ENCODE data around the gene SLC6A18. TPM values are rescaled to one million over a fixed set of nuclear protein-coding genes. Genes with fewer than 3 reads are reported as not detected.
A peak's percentile ranks its signal among the peaks of the same experiment; 100 is the strongest.

Gene SLC6A18
- total and polyA plus RNA-seq, 2 of the 13 experiments (the other 11 are each of a cell fraction or from before 2014, with no cell fraction given): not detected

GRCh38 chr5:1251678-1252580, 26.7 kb downstream of the SLC6A18 start:
- Histone ChIP-seq H4K20me1 (ENCODE audit: insufficient read depth, low read length) (no peaks in the 10 kb centered on the region), H3K4me2 (ENCODE audit: low read depth, low read length) (no peak overlapping the region), H3K4me3 (replicated peaks in 1 of 3; ENCODE audit: insufficient read depth in 1 of 3, low read depth in 2 of 3, low read length in 3 of 3) (no peak overlapping the region), H3K9ac (ENCODE audit: insufficient read depth, low read depth, low read length) (no peak overlapping the region), H3K9me3 (ENCODE audit: low read length) (no peaks in the 10 kb centered on the region), H3K4me1 (ENCODE audit: insufficient read depth, low read length) (no peaks in the 10 kb centered on the region), H3K27me3 (ENCODE audit: control insufficient read depth in 1 of 2, insufficient read depth in 2 of 2, low read length in 2 of 2) (peaks cover 2 to 23% of the 10 kb centered on the region in 2 experiments; a peak in 4 of 5 replicates), H3K79me2 (ENCODE audit: insufficient read depth, low read length) (no peaks in the 10 kb centered on the region), H3K27ac (ENCODE audit: extremely low read length, insufficient read depth, low read length) (no peak overlapping the region), H3K36me3 (replicated peaks in 1 of 2; ENCODE audit: control insufficient read depth in 1 of 2, insufficient read depth in 2 of 2, low read length in 2 of 2) (no peaks in the 10 kb centered on the region), H2AFZ (ENCODE audit: low read length) (no peak overlapping the region)
- POLR2A ChIA-PET: no interaction called here
- WGBS (ENCODE audit: low lambda C conversion rate): 37% methylated on average over 7 of the region's 27 CpGs
- ATAC-seq: no peak
- intact Hi-C loops (cut with micrococcal nuclease; ENCODE audit: unreplicated experiment): no loop called here
- TF ChIP-seq, protein P1, sequence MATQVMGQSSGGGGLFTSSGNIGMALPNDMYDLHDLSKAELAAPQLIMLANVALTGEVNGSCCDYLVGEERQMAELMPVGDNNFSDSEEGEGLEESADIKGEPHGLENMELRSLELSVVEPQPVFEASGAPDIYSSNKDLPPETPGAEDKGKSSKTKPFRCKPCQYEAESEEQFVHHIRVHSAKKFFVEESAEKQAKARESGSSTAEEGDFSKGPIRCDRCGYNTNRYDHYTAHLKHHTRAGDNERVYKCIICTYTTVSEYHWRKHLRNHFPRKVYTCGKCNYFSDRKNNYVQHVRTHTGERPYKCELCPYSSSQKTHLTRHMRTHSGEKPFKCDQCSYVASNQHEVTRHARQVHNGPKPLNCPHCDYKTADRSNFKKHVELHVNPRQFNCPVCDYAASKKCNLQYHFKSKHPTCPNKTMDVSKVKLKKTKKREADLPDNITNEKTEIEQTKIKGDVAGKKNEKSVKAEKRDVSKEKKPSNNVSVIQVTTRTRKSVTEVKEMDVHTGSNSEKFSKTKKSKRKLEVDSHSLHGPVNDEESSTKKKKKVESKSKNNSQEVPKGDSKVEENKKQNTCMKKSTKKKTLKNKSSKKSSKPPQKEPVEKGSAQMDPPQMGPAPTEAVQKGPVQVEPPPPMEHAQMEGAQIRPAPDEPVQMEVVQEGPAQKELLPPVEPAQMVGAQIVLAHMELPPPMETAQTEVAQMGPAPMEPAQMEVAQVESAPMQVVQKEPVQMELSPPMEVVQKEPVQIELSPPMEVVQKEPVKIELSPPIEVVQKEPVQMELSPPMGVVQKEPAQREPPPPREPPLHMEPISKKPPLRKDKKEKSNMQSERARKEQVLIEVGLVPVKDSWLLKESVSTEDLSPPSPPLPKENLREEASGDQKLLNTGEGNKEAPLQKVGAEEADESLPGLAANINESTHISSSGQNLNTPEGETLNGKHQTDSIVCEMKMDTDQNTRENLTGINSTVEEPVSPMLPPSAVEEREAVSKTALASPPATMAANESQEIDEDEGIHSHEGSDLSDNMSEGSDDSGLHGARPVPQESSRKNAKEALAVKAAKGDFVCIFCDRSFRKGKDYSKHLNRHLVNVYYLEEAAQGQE (IDR thresholded peaks at IDR 0.05; ENCODE audit: borderline replicate concordance in 1 of 2, low read depth in 1 of 2, low read length in 2 of 2): peak in 1 of 2 experiments; percentile 21; a peak in 1 of 4 replicates
- TF ChIP-seq ZNF772 (CRISPR knock-in tag; IDR thresholded peaks at IDR 0.05): no peak
- in situ Hi-C loops (cut with HindIII; ENCODE audit: extremely low pct_ligation_motif_present, low pct_unique_long_range_greater_than_20kb): no loop called here
- no peak for DNase-seq (ENCODE audit: low spot score)
- CTCF ChIA-PET (ENCODE audit: low intra/inter-chr PET ratio, low total read pairs): no interaction called here
- no TSS peak for BruUV-seq (replicated peaks)
- FAIRE-seq: no peak

GRCh38 chr5:1252681-1253080, 27.5 kb downstream of the SLC6A18 start:
- Histone ChIP-seq H2AFZ (ENCODE audit: low read length) (no peak overlapping the region), H3K36me3 (replicated peaks in 1 of 2; ENCODE audit: control insufficient read depth in 1 of 2, insufficient read depth in 2 of 2, low read length in 2 of 2) (no peaks in the 10 kb centered on the region), H3K27me3 (ENCODE audit: control insufficient read depth in 1 of 2, insufficient read depth in 2 of 2, low read length in 2 of 2) (peaks cover 2 to 24% of the 10 kb centered on the region in 2 experiments; a peak in 4 of 5 replicates), H3K4me2 (ENCODE audit: low read depth, low read length) (no peak overlapping the region), H4K20me1 (ENCODE audit: insufficient read depth, low read length) (no peaks in the 10 kb centered on the region), H3K4me1 (ENCODE audit: insufficient read depth, low read length) (no peaks in the 10 kb centered on the region), H3K79me2 (ENCODE audit: insufficient read depth, low read length) (no peaks in the 10 kb centered on the region), H3K9me3 (ENCODE audit: low read length) (no peaks in the 10 kb centered on the region), H3K4me3 (replicated peaks in 1 of 3; ENCODE audit: insufficient read depth in 1 of 3, low read depth in 2 of 3, low read length in 3 of 3) (no peak overlapping the region), H3K27ac (ENCODE audit: extremely low read length, insufficient read depth, low read length) (no peak overlapping the region), H3K9ac (ENCODE audit: insufficient read depth, low read depth, low read length) (no peak overlapping the region)
- no TSS peak for BruUV-seq (replicated peaks)
- intact Hi-C loops (cut with micrococcal nuclease; ENCODE audit: unreplicated experiment) (no loop called here), in situ Hi-C loops (cut with HindIII; ENCODE audit: extremely low pct_ligation_motif_present, low pct_unique_long_range_greater_than_20kb) (no loop called here)
- CTCF ChIA-PET (ENCODE audit: low intra/inter-chr PET ratio, low total read pairs): no interaction called here
- DNase-seq (ENCODE audit: low spot score) (no peak), ATAC-seq (no peak), FAIRE-seq (no peak)
- POLR2A ChIA-PET: no interaction called here
- 58% methylated on average over 7 of the region's 9 CpGs for WGBS (ENCODE audit: low lambda C conversion rate)
- TF ChIP-seq PLSCR1 (CRISPR knock-in tag; IDR thresholded peaks at IDR 0.05; ENCODE audit: borderline replicate concordance): no peak
- no peak for TF ChIP-seq ZNF326 (CRISPR knock-in tag; IDR thresholded peaks at IDR 0.05; ENCODE audit: borderline replicate concordance)
- TF ChIP-seq, protein P2, sequence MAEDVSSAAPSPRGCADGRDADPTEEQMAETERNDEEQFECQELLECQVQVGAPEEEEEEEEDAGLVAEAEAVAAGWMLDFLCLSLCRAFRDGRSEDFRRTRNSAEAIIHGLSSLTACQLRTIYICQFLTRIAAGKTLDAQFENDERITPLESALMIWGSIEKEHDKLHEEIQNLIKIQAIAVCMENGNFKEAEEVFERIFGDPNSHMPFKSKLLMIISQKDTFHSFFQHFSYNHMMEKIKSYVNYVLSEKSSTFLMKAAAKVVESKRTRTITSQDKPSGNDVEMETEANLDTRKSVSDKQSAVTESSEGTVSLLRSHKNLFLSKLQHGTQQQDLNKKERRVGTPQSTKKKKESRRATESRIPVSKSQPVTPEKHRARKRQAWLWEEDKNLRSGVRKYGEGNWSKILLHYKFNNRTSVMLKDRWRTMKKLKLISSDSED (CRISPR knock-in tag; IDR thresholded peaks at IDR 0.05): no peak
- no peak for TF ChIP-seq YY1 (IDR thresholded peaks at IDR 0.05; ENCODE audit: insufficient read depth, insufficient replicate concordance, low read depth, low read length)
- no peak for TF ChIP-seq AGO2 (optimal IDR thresholded peaks at IDR 0.05; ENCODE audit: low read depth, low read length)
- TF ChIP-seq, protein P3, sequence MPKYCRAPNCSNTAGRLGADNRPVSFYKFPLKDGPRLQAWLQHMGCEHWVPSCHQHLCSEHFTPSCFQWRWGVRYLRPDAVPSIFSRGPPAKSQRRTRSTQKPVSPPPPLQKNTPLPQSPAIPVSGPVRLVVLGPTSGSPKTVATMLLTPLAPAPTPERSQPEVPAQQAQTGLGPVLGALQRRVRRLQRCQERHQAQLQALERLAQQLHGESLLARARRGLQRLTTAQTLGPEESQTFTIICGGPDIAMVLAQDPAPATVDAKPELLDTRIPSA (CRISPR knock-in tag; IDR thresholded peaks at IDR 0.05; ENCODE audit: borderline replicate concordance): no peak
- no peak for TF ChIP-seq TGIF2 (CRISPR knock-in tag; IDR thresholded peaks at IDR 0.05)

Measured in HepG2 (cell line).